ENCODE measurements around the gene SPAG16. TPM values are rescaled to one million over a fixed set of nuclear protein-coding genes. Genes with fewer than 3 reads are reported as not detected.

The SPAG16 gene
- total RNA-seq, 1 donor, result 7.5 TPM

DNA sequence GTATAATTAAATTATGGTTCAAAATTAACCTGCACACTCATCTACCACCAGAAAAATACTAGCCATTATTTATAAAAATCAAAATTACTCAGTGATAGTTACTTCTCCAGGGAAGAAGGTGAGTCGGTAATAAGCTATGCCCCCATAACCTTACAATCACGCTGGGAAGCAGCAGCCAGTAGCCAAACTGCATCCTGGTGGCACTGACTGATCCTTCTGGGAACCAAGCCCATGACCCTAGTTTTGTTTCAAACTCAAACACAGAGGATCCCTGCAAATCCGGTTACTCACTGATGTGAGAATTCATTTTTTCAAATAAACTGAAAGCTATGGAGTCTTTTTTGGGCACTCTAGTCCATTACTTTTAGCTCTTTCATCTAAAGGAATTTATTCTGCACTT is 1038.4 kb downstream of the SPAG16 start:
- no peak for DNase-seq (ENCODE audit: low read depth in 2 of 3, low spot score in 2 of 3)

DNA sequence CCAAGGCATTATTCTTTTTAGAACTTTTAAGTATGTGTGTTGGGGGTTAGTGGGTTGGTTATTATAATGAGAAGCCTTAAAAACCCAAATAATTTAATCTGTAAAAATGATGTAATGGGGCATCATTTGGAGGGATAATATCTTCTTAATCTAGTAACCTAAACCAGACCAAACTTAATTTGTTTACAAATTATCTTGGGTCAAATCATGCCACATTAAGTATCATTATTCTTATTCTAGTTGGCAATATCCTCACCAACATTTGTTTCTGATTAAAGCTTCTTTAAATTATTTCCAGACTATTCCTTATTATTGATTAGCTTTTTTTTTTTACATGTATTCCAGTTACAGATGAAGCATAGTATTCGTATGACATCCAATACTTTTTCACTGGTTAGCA is 1041.1 kb downstream of the SPAG16 start:
- no peak for DNase-seq (ENCODE audit: low read depth in 2 of 3, low spot score in 2 of 3)

- no peak for DNase-seq (ENCODE audit: low read depth in 2 of 3, low spot score in 2 of 3)
Observed at GRCh38 chr2:214328941-214329340, 1044.7 kb downstream of the SPAG16 start.

- peak in 1 of 3 donors; percentile 33 for DNase-seq (ENCODE audit: low read depth in 2 of 3, low spot score in 2 of 3)
Observed at GRCh38 chr2:214341646-214342045, 1057.4 kb downstream of the SPAG16 start.

- DNase-seq (ENCODE audit: low read depth in 2 of 3, low spot score in 2 of 3), result no peak
Observed at GRCh38 chr2:214358506-214358905, 1074.2 kb downstream of the SPAG16 start.

DNA sequence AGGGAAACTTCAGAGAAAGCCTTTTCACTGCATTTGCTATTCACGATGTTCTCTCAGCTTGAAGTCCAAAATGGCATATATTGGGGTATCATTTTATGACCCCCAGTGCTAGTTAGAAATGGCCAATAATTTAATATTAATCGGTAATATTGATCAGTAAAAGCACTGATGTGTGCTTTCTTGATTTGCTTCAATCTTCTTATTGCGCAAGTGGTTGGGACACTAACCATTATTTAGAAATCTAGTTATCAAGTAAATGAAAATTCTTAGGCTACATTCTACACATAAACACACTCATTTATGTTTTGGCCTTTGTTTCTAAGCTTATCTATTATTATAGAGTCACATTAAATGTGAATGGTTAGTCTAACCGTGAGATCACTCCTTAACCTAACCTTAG is 1076.9 kb downstream of the SPAG16 start:
- DNase-seq (ENCODE audit: low read depth in 2 of 3, low spot score in 2 of 3), result no peak

- DNase-seq (ENCODE audit: low read depth in 2 of 3, low spot score in 2 of 3), result no peak
Observed at GRCh38 chr2:214365549-214365948, 1081.3 kb downstream of the SPAG16 start.

GRCh38 chr2:214367171-214367570 is 1082.9 kb downstream of the SPAG16 start:
- DNase-seq (ENCODE audit: low read depth in 2 of 3, low spot score in 2 of 3), result no peak

DNA sequence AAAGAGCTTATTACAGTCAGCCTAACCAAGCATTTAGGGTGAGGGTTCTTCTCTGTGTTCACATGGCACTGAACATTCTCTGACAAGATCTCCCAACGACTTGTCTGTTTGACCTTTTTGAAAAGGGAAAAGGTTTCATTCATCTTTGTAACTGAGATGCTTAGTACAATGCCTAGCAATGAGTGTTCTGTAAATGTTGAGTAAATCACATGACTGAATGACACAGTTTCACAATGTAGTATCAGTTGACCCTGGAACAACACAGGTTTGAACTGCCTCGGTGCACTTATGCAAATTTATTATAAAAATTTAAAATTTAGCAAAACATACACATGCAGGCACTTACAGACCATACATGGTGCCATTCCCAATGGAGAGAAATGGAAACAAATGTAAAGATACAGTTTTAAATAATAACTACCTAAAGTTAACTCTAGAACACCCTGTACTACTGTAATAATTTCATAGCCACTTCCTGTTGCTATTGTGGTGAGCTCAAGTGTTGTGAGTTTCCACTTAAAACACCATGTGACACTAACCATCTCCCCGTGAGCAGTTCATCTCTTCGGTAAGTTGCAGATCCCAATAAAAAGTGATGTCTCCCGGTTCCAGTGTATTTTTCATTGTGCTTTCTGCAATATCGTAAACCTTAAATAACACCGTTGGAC is 1092.5 kb downstream of the SPAG16 start:
- no peak for DNase-seq (ENCODE audit: low read depth in 2 of 3, low spot score in 2 of 3)

- no peak for DNase-seq (ENCODE audit: low read depth in 2 of 3, low spot score in 2 of 3)
Observed at GRCh38 chr2:214377286-214377624, 1093.0 kb downstream of the SPAG16 start.

DNA sequence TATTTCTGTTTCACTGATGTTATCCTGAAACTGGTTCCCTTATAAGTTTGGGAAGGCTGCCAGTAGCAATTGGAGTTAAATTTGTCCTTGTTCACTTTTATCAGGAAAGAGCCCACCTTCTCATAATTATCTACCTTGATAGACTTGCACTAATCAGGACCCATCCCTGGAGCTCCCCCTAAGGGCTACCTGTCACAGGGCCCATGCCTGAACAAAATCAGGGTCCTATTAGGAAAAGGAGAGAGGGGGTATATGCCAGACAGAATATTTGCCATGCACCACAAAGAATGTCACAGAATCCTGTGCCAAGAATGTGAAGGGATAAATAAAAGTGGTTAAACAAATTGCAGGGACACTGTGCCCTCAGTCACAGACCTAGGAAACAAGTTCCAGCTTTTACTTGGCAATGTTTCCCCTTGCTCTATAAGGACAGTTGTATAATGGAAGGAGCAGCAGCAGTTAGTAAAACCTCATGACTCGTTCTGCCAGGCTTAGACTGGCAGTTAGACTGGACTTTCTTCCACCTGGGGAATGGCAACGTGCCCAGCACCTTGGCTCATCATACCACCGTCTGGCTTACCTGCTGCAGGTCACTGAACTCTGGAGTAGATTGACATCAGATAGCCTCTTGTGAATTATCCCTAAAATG is 1094.3 kb downstream of the SPAG16 start:
- DNase-seq (ENCODE audit: low read depth in 2 of 3, low spot score in 2 of 3), result no peak

- no peak for DNase-seq (ENCODE audit: low read depth in 2 of 3, low spot score in 2 of 3)
Observed at GRCh38 chr2:214379227-214379626, 1095.0 kb downstream of the SPAG16 start.

DNA sequence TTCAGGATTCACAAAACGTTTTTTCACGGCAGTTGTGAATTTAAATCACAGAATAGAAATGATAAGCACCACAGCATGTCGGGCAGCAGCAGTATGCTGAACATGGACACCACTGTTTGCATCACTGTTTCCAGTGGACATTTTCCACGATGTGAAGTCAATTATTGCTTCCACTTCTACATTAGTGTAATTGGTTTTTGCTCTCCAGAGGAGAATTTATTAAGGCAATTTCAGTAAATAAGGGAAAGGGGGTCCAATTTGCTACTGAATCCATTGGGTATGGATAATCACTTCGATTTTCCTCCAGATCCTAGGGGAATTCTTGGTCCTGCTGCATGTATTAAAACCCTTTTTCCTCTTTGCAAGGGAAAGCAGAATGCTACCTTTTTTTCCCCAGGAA is 1096.4 kb downstream of the SPAG16 start:
- no peak for DNase-seq (ENCODE audit: low read depth in 2 of 3, low spot score in 2 of 3)

DNA sequence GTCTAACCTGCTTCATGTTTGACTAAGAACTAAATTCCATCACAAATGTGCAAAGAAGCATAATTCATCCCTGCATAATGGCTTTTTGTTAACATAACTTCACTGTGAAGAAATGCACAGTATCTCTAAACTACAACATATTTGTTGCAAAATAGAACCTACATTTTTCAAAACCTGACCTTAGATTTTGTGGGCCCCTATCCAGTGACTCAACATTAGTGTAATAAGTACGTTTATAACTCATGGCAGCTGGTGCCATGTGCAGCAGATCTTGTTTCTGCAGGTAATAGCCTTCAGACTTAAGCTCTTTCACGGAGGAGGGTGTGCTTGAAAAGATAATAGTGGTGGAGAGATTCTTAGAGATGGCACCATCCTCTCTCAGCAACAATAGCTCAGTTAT is 1098.0 kb downstream of the SPAG16 start:
- no peak for DNase-seq (ENCODE audit: low read depth in 2 of 3, low spot score in 2 of 3)

- DNase-seq (ENCODE audit: low read depth in 2 of 3, low spot score in 2 of 3), result no peak
Observed at GRCh38 chr2:214386720-214387119, 1102.5 kb downstream of the SPAG16 start.

GRCh38 chr2:214389334-214389733 is 1105.1 kb downstream of the SPAG16 start:
- no peak for DNase-seq (ENCODE audit: low read depth in 2 of 3, low spot score in 2 of 3)

GRCh38 chr2:214393796-214394195 is 1109.5 kb downstream of the SPAG16 start:
- no peak for DNase-seq (ENCODE audit: low read depth in 2 of 3, low spot score in 2 of 3)

GRCh38 chr2:214395040-214395439 is 1110.8 kb downstream of the SPAG16 start:
- no peak for DNase-seq (ENCODE audit: low read depth in 2 of 3, low spot score in 2 of 3)

GRCh38 chr2:214401580-214401979 is 1117.3 kb downstream of the SPAG16 start:
- DNase-seq (ENCODE audit: low read depth in 2 of 3, low spot score in 2 of 3), result no peak

GRCh38 chr2:214410128-214410775 is 1126.0 kb downstream of the SPAG16 start:
- no peak for DNase-seq (ENCODE audit: low read depth in 2 of 3, low spot score in 2 of 3)

DNA sequence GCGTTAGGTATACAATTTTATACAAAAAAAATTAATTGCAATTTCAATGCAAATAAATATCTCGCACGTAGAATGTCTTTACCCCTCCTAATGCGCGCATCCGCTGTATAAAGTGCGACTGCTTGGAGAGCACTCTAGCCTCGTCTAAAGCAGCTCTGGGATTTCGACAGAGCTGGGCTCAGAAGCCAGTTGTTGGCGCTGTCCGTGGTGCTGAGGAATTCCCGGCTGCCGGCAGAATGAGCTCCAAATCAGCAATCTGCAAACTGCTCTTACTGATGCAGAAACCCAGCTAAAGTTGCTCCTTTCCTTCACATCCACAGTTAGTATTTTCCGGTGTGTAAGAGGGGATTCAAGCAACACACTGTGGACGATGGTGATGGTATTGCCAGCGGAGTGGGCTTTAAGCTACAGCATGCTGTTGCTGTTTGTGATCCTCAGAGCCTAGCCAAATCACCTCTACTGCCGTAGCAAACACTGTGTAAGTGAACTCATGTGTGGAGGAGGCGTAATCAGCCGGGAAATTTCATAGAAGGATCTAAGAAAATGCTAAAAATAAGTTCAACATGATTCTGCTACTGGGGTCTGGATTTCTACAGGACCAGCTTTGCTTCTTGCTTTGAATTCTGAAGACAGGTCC is 1126.8 kb downstream of the SPAG16 start, which contains the start of gene VWC2L:
Gene VWC2L (plus strand): TSS at position 137 of the 637 bp plus-strand sequence. CDS start 3,140 bp downstream, outside the sequence.
- peak in 2 of 3 donors; percentile 25 to 67 for DNase-seq (ENCODE audit: low read depth in 2 of 3, low spot score in 2 of 3)

DNA sequence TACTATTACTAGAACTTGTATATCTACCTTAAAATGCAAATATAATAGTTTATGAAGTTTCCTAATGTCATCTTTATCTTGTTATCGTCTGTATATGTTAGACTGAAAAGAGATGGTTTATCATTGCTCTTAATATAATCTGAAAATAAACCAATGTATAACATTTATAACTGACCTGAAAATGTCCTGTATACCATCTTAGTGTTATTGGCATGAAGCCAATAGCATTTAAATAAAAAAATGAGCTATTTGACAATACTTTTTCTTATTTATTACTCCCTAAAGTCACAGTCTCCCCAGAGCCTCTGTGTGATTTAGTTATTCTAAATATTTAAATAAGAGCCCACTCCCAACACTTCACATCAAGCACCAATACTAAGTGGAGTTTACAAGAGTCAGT is 1128.4 kb downstream of the SPAG16 start:
- no peak for DNase-seq (ENCODE audit: low read depth in 2 of 3, low spot score in 2 of 3)

Measured in hematopoietic multipotent progenitor cell (in vitro differentiated cells).